Lower leg skin (tissue), 4 donors: ENCODE results near the gene NRGN. TPM values are rescaled to one million over a fixed set of nuclear protein-coding genes. Genes with fewer than 3 reads are reported as not detected.

Experiments used
- DNase-seq, 2 donors: peaks; one replicate each; pipeline ENCODE4 v3.0.0-alpha.2; 2019; ENCODE audit warnings: low spot score in 2 of 2
- H3K4me3 ChIP-seq: fragments of 200-600 bp; sonication (generic); 2 replicates; pipeline ENCODE4 v1.5.1; 2017; ENCODE audit warnings: mild to moderate bottlenecking, low read depth; ENCODE audit not compliant: poor library complexity, severe bottlenecking
- CTCF ChIP-seq, 3 donors: fragments of 450-650 bp; IDR thresholded peaks; one replicate each; pipeline ENCODE4 v1.5.1; 2016; ENCODE audit warnings: antibody characterized with exemption in 3 of 3, mild to moderate bottlenecking in 3 of 3, moderate library complexity in 2 of 3
- POLR2A ChIP-seq, 2 donors: fragments of 450-650 bp; IDR thresholded peaks; one replicate each; pipeline ENCODE4 v1.6.1; 2016 to 2017; ENCODE audit warnings: antibody characterized with exemption in 2 of 2, mild to moderate bottlenecking in 1 of 2, moderate library complexity in 1 of 2
- whole genome bisulfite sequencing, 2 donors: methylation state at CpG; one replicate each; pipeline ENCODE4 v1.1.5; 2018; 5-methylcytosine and 5-hydroxymethylcytosine counted together
- intact Hi-C: fragments of 100-400 bp; cut with DNase I; formaldehyde crosslinking; loops from one replicate; pipeline ENCODE4 v1.15.0; 2023; ENCODE audit warnings: low total_unique reads
- total RNA-seq, 4 donors: library from RNA; depleted of rRNA; stranded (reverse); fragments of >200 nt; gene quantifications; one replicate each; pipeline ENCODE4 v1.1.0, GENCODE V29; 2016

Gene NRGN
- total RNA-seq, 4 donors from 2014 or later = 0.56 to 0.84 TPM; not detected in 2

GRCh38 chr11:124756033-124756752, 16.5 kb downstream of the NRGN start:
- TF ChIP-seq CTCF (IDR thresholded peaks at IDR 0.05) = no peak
- TF ChIP-seq POLR2A (IDR thresholded peaks at IDR 0.05) = no peak
- DNase-seq = peak in 1 of 2 donors; percentile 77
- intact Hi-C loops = no loop called here
- WGBS, 2 donors = 40 to 41% methylated on average over 9 of the region's 9 CpGs
- no peak overlapping the region for H3K4me3 ChIP-seq

GRCh38 chr11:124756753-124757227, 17.0 kb downstream of the NRGN start:
- intact Hi-C loops = no loop called here
- 26 to 42% methylated on average over 6 of the region's 6 CpGs for WGBS, 2 donors
- DNase-seq = no peak
- H3K4me3 ChIP-seq = no peak overlapping the region
- TF ChIP-seq CTCF (IDR thresholded peaks at IDR 0.05) (no peak), POLR2A (IDR thresholded peaks at IDR 0.05) (no peak)

- intact Hi-C loops = no loop called here
- no peak for TF ChIP-seq CTCF (IDR thresholded peaks at IDR 0.05)
- no peak for TF ChIP-seq POLR2A (IDR thresholded peaks at IDR 0.05)
- 47 to 55% methylated on average over 3 of the region's 3 CpGs for WGBS, 2 donors
Measured at GRCh38 chr11:124757320-124757719, 17.6 kb downstream of the NRGN start.

GRCh38 chr11:124758355-124759265, 18.9 kb downstream of the NRGN start:
- intact Hi-C loops = no loop called here
- no peak for TF ChIP-seq POLR2A (IDR thresholded peaks at IDR 0.05)
- TF ChIP-seq CTCF (IDR thresholded peaks at IDR 0.05) = peak in 1 of 3 donors; percentile 24
- whole genome bisulfite sequencing, 2 donors = 4% methylated on average over 52 to 53 of the region's 53 CpGs
- DNase-seq = peak in 1 of 2 donors; percentile 95
- no peak overlapping the region for H3K4me3 ChIP-seq

More at GRCh38 chr11:124757320-124757719, 17.6 kb downstream of the NRGN start:
- H3K4me3 ChIP-seq = no peak overlapping the region
- no peak for DNase-seq

- TF ChIP-seq CTCF (IDR thresholded peaks at IDR 0.05) (no peak), POLR2A (IDR thresholded peaks at IDR 0.05) (no peak)
- 18 to 25% methylated on average over 34 to 51 of the region's 52 CpGs for WGBS, 2 donors
- intact Hi-C loops = loop anchor here (5.0 kb wide), 1 partner anchor 87 kb away; the partner anchor contains the start of genes SIAE and SPA17
- DNase-seq = peak in 1 of 2 donors; percentile 87
- H3K4me3 ChIP-seq = no peak overlapping the region
Measured at GRCh38 chr11:124759266-124760204, 19.8 kb downstream of the NRGN start.
